BJ (cell line): ENCODE data around the gene ISL1. TPM values are rescaled to one million over a fixed set of nuclear protein-coding genes. Genes with fewer than 3 reads are reported as not detected.

Experiments
- CTCF ChIA-PET: fragments of 350-600 bp; formaldehyde crosslinking; extraction: SDS; loops from one replicate; lab custom pipeline; 2021; ENCODE audit warnings: antibody characterized with exemption, inconsistent platforms; lab: Yijun Ruan, JAX
- POLR2A ChIA-PET: fragments of 300-600 bp; sonication (Branson Sonifier 250); formaldehyde crosslinking; extraction: SDS; loops from one replicate; lab custom pipeline; 2021; ENCODE audit warnings: antibody characterized with exemption; lab: Charles Lee
- DNase-seq: peaks from one replicate; pipeline ENCODE4 v3.0.0-alpha.2; 2011; ENCODE audit warnings: low read depth
- H3K27me3 ChIP-seq: 2 replicates; pipeline ENCODE4 v1.6.0; 2011; ENCODE audit warnings: low read length; ENCODE audit not compliant: control insufficient read depth, insufficient read depth
- H3K36me3 ChIP-seq: 2 replicates; pipeline ENCODE4 v1.5.1; 2011; ENCODE audit warnings: low read length; ENCODE audit not compliant: control insufficient read depth, insufficient read depth
- H3K4me3 ChIP-seq: 2 replicates; pipeline ENCODE4 v1.5.1; 2011; ENCODE audit warnings: low read depth, mild to moderate bottlenecking, control low read depth, low read length
- CTCF ChIP-seq: IDR thresholded peaks from 2 replicates; pipeline ENCODE4 v1.5.1; 2011; ENCODE audit warnings: low read depth, mild to moderate bottlenecking, control low read depth, inconsistent platforms, low read length, moderate library complexity; ENCODE audit not compliant: insufficient read depth
- polyA plus RNA-seq: library from polyadenylated mRNA; depleted of rRNA; stranded (reverse); fragments of >200 nt; gene quantifications from 2 replicates; pipeline ENCODE4 v1.2.3, GENCODE V29; 2011

The ISL1 gene
- polyA plus RNA-seq, 1 experiment = 1.2 TPM

DNA sequence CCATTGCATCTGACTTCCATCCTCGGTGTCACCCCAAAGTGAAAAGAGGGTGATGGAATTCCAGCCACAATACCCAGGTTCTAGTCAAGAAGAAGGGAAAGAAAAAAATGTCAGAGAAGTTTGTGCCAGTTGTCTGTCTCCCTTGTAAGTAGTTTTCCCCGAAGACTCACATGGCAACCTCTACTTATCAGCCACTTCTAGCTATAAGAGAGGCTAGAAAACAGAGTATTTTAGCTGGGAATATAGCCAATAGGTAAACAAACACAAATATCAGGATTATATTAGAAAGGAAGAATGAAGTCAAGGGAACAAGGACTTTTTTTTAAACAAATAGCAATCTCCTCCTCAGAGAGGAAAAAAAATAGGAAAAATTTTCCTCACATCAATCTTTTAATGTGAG is 12.2 kb upstream of the ISL1 start:
- POLR2A ChIA-PET = no interaction called here
- Histone ChIP-seq H3K36me3 (no peaks in the 10 kb centered on the region), H3K4me3 (no peak overlapping the region), H3K27me3 (0 out of 2 replicates have a peak, but pooled peaks cover 2% of the 10 kb centered on the region)
- no peak for TF ChIP-seq CTCF
- CTCF ChIA-PET = interaction anchor here (0.8 to 1.9 kb wide), 3 partner anchors 10 to 407 kb away, joined by 3 to 7 read pairs (median 4); no protein-coding TSS in a partner anchor
- no peak for DNase-seq

GRCh38 chr5:51373880-51374523 is 9.2 kb upstream of the ISL1 start:
- ChIA-PET POLR2A (no interaction called here), CTCF (no interaction called here)
- Histone ChIP-seq H3K36me3 (no peaks in the 10 kb centered on the region), H3K4me3 (no peak overlapping the region), H3K27me3 (peaks cover 6% of the 10 kb centered on the region)
- DNase-seq = no peak
- no peak for TF ChIP-seq CTCF

GRCh38 chr5:51375084-51375483 is 8.2 kb upstream of the ISL1 start:
- H3K36me3 ChIP-seq = no peaks in the 10 kb centered on the region
- ChIA-PET CTCF (interaction anchor here (1.1 kb wide), 1 partner anchor 412 kb away, joined by 3 read pairs; no protein-coding TSS in a partner anchor), POLR2A (no interaction called here)
- no peak overlapping the region for H3K4me3 ChIP-seq
- H3K27me3 ChIP-seq = peaks cover 6% of the 10 kb centered on the region
- no peak for DNase-seq
- no peak for TF ChIP-seq CTCF

GRCh38 chr5:51376509-51376908 is 6.7 kb upstream of the ISL1 start:
- H3K4me3 ChIP-seq = no peak overlapping the region
- TF ChIP-seq CTCF = no peak
- ChIA-PET POLR2A (no interaction called here), CTCF (no interaction called here)
- no peak for DNase-seq
- H3K36me3 ChIP-seq = no peaks in the 10 kb centered on the region
- peaks cover 6% of the 10 kb centered on the region for H3K27me3 ChIP-seq

GRCh38 chr5:51377151-51378060 is 5.8 kb upstream of the ISL1 start:
- Histone ChIP-seq H3K4me3 (no peak overlapping the region), H3K27me3 (peaks cover 6% of the 10 kb centered on the region), H3K36me3 (no peaks in the 10 kb centered on the region)
- POLR2A ChIA-PET = no interaction called here
- no peak for DNase-seq
- CTCF ChIA-PET = no interaction called here
- no peak for TF ChIP-seq CTCF
